ENCODE data around the gene NEAT1.
A peak's percentile ranks its signal among the peaks of the same experiment; 100 is the strongest.

GRCh38 chr11:65434057-65434666 lies 11.6 kb downstream of the NEAT1 start:
- TF ChIP-seq CTCF (IDR thresholded peaks at IDR 0.05) (no peak), POLR2AphosphoS5 (IDR thresholded peaks at IDR 0.05) (peak in 1 of 3 donors; percentile 30)
